H54 (cell line): Measurements from ENCODE around the gene BICC1.
"Not testable (repeated sequence)": the region's sequence is repeated elsewhere in the genome, so short reads cannot be mapped to it uniquely, and the experiment has no call there.

Experiments used
- DNase-seq: peaks from one replicate; pipeline ENCODE4 v3.0.0; 2011; ENCODE audit warnings: low spot score, mixed read lengths; ENCODE audit not compliant: insufficient read length
- FAIRE-seq: peaks from 3 replicates; lab custom pipeline; 2011; peaks lifted over from hg19 to GRCh38; lab: Jason Lieb, UNC
- POLR2A ChIP-seq: IDR thresholded peaks from 2 replicates; pipeline ENCODE4 v1.6.1; 2011; ENCODE audit warnings: low read depth, mild to moderate bottlenecking, low read length

BICC1 gene

DNA sequence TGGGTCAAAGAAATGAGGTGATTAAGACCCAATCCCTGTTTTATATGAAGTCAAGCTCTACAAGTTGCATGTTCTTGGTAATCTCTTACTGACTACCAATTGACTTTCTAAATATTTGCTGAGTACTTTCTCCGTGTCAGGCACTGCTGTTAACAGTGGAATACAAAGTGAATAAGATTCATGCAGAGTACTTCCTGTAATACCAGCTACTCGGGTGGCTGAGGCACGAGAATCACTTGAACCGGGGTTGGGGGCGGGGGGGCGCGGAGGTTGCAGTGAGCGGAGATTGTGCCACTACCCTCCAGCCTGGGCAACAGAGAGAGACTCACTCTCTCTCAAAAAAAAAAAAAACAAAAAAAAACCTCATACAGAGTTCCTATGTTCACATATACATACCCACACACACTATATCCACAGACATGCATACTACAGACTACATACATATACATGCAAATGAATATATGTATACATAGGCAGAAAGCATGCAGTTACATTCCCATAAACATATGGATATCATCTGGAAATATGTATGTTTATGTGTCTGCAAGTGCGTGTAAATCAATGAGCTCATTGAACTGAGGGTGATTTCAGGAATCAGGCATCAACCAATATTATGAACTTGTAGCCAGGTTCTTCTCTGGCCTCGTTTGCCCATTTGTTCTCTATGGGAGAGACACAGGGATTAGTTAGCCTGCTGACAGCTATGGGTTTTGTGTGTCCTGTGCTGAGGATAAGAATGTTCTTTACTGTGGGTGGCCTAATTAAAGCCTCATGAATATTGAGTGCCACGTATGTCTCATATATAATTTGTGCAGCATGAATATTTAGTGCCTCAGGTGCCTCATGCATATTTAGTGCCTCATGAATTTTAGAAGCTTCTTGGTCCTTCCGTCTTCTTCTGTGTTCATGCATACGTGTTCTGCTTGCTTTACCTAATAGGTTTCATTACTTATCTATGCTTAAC is 73.9 kb downstream of the BICC1 start:
- DNase-seq (no peak), FAIRE-seq (no peak)
- no peak for TF ChIP-seq POLR2A

DNA sequence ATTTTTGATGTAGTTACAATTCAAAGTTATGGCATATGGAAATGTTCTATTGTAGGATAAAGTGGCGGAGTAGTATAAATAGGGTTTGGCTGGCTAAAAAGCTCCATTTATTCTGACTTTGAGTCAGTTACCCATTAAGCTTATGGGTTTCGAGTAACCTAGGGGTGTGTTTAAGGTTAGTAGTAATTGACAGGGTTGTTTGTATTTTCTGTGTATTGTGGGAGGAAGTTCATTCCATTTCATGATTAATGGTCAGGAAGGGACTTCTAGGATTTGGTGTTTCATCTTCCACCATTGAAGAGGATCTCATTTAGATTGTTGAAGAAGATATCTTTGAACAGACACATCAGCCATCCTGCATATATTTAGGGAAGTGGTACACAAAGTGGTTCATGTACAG is 75.0 kb downstream of the BICC1 start:
- FAIRE-seq, result no peak
- TF ChIP-seq POLR2A, result no peak
- DNase-seq, result no peak

DNA sequence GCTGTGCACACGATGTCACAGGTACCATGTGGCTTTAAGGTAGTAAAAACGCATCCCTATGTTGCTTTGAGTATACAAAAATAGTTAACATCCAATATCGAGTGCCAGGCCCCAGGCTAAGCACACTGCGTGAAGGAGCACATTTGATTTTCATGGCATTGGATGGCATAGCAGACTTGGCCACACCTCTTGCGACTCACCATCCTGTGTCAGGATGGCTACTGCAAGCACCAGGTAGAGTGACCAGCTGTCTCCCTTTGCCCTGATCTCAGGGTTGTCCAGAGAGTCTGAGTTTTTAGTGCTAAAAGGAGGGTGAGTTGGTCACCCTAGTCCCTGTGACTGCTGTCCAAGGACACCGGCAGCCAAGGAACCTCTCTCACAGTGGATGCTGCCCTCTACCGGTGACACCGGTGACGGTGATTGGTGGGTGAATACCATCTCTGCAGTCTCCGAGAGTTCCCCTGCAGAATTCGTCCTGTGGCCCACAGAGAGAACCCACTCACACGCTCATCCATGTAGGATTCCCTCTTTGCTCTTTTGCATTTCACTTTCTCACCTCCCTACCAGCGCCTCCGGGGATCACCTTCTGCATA is 76.1 kb downstream of the BICC1 start:
- peak; percentile 6 for DNase-seq
- FAIRE-seq, result peak; percentile 83
- no peak for TF ChIP-seq POLR2A

DNA sequence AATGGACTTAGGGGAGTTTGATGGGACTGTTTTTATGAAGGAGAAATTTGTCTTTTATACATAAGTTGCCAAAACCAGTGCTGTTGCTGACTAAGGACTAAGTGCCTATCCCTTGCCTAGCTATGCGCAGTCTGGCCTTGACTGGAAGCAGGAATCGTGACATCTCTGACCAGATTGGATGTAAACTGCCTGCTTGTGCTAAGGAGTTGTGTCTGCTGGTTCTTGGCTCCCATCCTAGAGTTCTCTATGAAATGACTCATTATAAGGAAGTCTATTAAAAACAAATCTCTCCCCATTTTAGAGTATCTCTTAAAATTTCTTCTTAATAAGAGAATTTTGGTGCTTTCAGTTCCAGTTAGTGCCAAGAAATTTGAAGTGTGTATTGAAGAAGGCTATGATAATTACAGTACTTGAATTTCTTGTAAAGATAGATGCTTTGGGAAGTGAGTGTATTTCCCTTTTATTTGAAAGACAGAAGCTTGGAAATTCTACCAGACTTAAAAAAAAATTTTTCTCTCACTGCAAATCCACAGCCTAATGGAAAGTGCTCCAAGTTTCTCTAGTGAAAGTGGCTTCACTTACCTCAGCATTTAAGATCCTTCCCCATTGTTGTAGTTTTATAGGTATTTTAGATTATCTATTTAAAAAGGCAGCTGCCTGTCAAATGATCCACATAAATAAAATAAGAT is 77.6 kb downstream of the BICC1 start:
- no peak for TF ChIP-seq POLR2A
- DNase-seq (peak; percentile 42), FAIRE-seq (peak; percentile 96)

DNA sequence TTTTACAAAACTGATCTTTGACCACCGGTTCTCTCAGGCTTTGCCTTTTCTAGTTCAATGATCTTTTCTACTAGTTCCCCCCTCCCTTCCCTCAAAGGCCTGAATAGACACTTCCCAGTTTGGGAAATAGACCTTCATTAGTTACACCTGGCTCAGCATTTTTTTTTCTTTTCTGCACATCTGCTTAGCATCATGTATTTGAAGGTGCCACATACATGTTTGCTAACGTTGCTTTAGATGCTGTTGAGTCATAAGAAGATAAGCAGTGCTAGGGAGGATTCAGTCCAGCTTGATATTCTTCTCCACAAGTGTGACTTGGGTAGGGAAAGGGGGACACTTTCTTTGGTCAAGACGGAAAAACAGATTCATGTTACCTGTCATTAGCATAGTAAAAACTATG is 78.3 kb downstream of the BICC1 start:
- no peak for FAIRE-seq

DNA sequence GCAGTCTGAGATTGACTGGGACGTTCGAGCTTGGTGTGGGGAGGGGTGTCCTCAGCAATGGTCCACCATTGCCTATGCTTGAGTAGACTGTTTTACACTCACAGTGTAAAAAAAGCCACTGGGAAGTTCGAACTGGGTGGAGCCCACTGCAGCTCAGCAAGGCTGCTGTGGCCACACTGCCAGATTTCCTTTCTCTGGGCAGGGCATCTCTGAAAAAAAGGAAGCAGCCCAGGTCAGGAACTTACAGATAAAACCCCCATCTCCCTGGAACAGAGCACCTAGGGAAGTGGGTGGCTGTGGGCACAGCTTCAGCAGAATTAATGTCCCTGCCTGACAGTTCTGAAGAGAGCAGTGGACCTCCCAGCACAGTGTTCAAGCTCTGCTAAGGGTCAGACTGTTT is 80.3 kb downstream of the BICC1 start:
- DNase-seq (no peak), FAIRE-seq (no peak)
- no peak for TF ChIP-seq POLR2A

More for the DNA sequence above, 78.3 kb downstream of the BICC1 start:
- TF ChIP-seq POLR2A, result no peak
- DNase-seq, result no peak

DNA sequence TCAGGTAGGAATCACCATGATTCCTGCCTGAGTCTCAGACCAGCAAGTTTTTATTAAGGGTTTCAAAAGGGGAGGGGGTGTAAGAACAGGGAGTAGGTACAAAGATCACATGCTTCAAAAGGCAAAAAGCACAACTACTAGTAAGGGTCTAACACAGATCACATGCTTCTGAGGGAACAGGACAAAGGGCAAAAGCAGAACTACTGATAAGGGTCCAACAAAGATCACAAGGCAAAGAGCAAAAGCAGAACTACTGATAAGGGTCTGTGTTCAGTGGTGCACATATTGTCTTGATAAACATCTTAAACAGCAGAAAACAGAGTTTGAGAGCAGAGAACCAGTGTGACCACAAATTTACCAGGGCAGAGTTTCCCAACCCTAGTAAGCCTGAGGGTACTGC is 84.5 kb downstream of the BICC1 start:
- not testable (repeated sequence) for FAIRE-seq, DNase-seq

DNA sequence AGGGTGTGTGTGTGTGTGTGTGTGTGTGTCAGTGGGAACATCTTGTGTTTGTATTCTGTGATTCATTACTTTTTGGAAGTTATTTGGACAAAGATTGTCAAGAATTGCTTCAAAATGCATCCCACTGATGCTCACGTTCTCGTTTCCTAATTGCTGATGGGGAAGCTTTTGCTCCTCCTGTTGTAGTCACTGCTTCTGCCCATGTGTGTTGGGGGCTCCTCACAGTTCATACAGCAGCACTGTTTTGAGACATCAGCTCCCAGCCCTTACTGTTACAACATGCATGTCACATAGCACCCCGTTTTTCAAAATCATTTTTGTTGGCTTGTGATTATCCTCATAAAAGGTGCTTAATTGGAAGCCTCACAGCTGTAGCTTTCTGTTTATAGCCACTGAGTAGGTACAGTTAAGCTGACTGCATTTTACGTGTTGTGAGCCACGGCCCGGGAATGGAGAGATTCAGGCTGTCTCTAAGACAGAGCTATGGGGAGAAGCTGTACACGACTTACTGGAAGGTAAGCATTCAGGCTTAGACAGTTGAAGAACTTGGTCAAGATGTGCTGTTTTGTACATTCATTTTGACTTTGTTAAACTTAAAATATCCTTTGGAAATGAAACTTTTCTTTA is 87.4 kb downstream of the BICC1 start:
- FAIRE-seq, result no peak
- TF ChIP-seq POLR2A, result no peak
- no peak for DNase-seq

DNA sequence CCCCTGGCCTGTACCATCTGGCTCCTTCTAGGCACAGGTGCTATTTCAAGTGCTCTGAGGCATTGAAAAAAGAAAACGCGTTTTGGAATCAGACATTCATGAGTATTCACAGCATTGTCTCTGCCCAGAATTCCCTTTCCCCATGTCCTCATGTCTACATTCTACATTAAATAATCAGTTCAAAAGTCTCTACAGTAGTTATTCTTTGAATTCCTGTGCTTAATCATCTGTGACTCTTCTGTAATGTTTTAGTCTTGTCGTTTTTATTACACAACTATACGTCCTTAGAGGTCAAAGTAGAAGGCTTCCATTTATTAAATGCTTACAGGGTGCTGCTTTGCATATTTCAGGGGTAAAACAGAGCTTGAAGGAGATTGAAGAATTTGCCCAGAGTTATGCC is 95.7 kb downstream of the BICC1 start:
- FAIRE-seq (no peak), DNase-seq (no peak)
- no peak for TF ChIP-seq POLR2A

DNA sequence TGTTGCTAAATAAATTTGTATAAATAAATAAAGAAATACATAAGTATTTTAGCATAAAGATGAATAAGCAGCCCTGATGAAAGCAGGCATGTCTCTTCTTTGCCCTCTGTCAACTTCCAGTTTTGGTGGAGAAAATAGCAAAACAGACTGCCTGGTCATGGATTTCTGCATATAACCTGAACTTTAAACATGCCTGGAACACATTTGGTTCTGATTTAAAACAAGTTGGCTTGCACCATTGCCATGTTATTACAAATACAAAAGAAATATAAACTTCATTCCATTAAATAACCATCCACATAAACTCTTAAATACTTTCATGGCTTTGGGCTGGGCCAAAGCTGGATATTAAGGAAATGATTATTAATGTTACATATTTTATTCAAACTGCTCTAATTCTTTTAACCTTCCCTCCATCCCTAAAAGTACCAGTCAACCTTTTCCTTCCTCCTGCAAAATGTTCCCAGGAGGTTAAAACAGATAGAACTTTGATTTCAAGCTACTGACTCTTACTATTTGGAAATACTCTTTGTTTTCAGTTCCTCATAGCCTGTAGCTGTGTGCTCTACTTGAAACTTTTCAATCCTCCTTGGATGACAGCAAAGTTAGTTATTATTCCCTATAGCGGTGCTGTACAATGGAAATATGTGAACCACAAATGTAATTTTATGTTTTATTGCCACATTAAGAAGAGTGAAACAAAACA is 96.3 kb downstream of the BICC1 start:
- FAIRE-seq (no peak), DNase-seq (no peak)
- TF ChIP-seq POLR2A, result no peak

DNA sequence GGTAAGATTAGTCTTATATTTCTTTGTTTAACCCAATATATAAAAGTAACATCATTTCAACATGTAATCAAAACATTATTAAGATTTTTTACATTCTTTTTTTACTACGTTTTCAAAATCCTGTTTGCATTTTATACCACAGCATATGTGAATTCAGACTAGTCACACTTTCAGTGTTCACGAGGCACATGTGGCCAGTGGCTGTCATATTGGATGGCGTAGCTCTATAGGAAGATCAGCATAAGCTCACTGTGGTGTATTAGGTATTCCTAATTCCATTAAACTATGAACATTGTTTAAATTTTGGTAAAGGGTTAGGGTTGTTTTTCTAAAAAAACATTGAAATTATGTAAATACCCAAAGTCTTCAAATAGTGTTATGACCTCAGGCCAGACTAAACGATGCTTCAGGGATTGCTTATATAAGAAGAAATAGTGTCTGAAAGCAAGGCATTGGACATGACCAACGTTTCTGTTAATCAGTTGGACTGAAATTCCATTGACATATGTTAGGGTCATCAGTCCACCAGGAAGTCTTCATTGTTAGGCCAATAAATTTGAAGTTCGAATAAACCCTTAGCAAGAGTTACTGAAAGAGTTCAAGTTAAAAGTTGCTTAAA is 97.0 kb downstream of the BICC1 start:
- no peak for TF ChIP-seq POLR2A
- FAIRE-seq (no peak), DNase-seq (no peak)

DNA sequence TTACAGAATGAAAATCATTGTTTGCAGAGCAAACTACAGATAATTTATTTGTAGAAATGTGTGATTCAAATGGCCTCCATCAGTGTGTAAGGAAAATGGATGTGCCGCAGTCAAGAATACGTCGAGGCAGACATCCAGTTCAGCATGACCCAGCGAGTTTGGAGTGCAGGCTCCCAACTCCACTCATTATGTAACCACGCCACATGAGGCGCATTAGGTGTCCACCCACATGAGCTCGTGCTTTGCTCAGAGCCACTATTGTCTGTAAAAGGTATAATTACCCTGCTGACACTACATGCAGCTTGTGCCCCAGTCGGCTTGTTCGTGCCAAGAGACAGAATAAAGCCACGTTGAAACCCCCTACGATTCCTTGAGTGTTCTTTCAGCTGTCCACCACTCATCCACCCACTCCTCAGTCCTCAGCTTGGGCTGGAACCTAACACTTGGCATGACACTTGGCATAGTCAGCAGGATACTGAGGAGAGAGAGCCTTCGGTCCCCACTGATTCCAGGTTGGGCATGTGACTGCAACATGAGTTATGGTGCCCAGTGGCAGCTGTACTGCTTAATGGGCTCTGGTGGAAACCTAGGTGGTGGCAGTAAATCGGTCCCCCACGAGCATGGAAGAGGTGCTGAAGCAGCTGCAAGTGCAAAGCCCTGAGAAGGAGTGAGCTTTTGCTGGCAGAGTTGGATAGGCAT is 102.7 kb downstream of the BICC1 start:
- no peak for FAIRE-seq
- no peak for DNase-seq
- TF ChIP-seq POLR2A, result no peak
